GM21526 (cell line): ENCODE results near the gene TRIP12.
"Not testable (repeated sequence)": the region's sequence is repeated elsewhere in the genome, so short reads cannot be mapped to it uniquely, and the experiment has no call there.

Experiments
- ATAC-seq: cut with Tn5 transposase; IDR thresholded peaks from one replicate; pipeline ENCODE4 v1.9.1; 2021; ENCODE audit warnings: moderate library complexity; ENCODE audit not compliant: unreplicated experiment, low FRiP score

Gene TRIP12

GRCh38 chr2:229731363-229731762, 190.4 kb downstream of the TRIP12 start:
- ATAC-seq: no peak

GRCh38 chr2:229728370-229728769, 193.4 kb downstream of the TRIP12 start:
- ATAC-seq: no peak

- ATAC-seq: no peak
Measured at GRCh38 chr2:229726643-229727042, 195.2 kb downstream of the TRIP12 start.

GRCh38 chr2:229725716-229726574, 195.9 kb downstream of the TRIP12 start:
- no peak for ATAC-seq

- not testable (repeated sequence) for ATAC-seq
Measured at GRCh38 chr2:229723192-229723591, 198.6 kb downstream of the TRIP12 start.

- no peak for ATAC-seq
Measured at GRCh38 chr2:229719926-229720647, 201.7 kb downstream of the TRIP12 start.

- no peak for ATAC-seq
Measured at GRCh38 chr2:229718057-229718456, 203.8 kb downstream of the TRIP12 start.

GRCh38 chr2:229715895-229716507, 205.8 kb downstream of the TRIP12 start:
- ATAC-seq: no peak

GRCh38 chr2:229714736-229715541, 206.9 kb downstream of the TRIP12 start:
- ATAC-seq: peak; percentile 33

GRCh38 chr2:229714080-229714735, 207.6 kb downstream of the TRIP12 start, which contains the start of gene DNER:
TSS of gene DNER (minus strand) at chr2:229714555. CDS start at chr2:229714423, 132 bp downstream.
- ATAC-seq: peak; percentile 83
